ENCODE measurements around the gene POMT1. TPM values are rescaled to one million over a fixed set of nuclear protein-coding genes. Genes with fewer than 3 reads are reported as not detected.
A peak's percentile ranks its signal among the peaks of the same experiment; 100 is the strongest.

The POMT1 gene
- total RNA-seq, 1 donor from 2014 or later: 34.8 TPM

- FAIRE-seq (no peak), DNase-seq (ENCODE audit: low read depth) (no peak)
- H3K79me2 ChIP-seq (ENCODE audit: insufficient read depth, low read length): no peaks in the 10 kb centered on the region
- no peak overlapping the region for H3K4me2 ChIP-seq (ENCODE audit: low read length)
- no peaks in the 10 kb centered on the region for H3K27me3 Mint-ChIP-seq (ENCODE audit: low read depth, unreplicated experiment)
- no peak overlapping the region for H3K4me3 ChIP-seq (ENCODE audit: insufficient read depth, low read depth, low read length)
- H3K27me3 ChIP-seq (ENCODE audit: insufficient read depth, low read length): no peaks in the 10 kb centered on the region
- no peak overlapping the region for H3K9ac ChIP-seq (ENCODE audit: low read length)
- H2AFZ ChIP-seq (ENCODE audit: low read depth, low read length): no peak overlapping the region
- H3K27ac Mint-ChIP-seq (ENCODE audit: unreplicated experiment): peak overlapping the region; percentile 90
- no peaks in the 10 kb centered on the region for H3K9me3 ChIP-seq (ENCODE audit: insufficient read depth, low read depth, low read length)
- peaks cover 13% of the 10 kb centered on the region for H3K4me1 Mint-ChIP-seq (ENCODE audit: low read depth, unreplicated experiment)
- H3K36me3 Mint-ChIP-seq (ENCODE audit: low read depth, unreplicated experiment): peaks cover 26% of the 10 kb centered on the region
- H3K27ac ChIP-seq (ENCODE audit: low read depth, low read length): no peak overlapping the region
- H3K36me3 ChIP-seq (ENCODE audit: insufficient read depth, low read length): peaks cover 20% of the 10 kb centered on the region
- peaks cover 2% of the 10 kb centered on the region for H3K4me1 ChIP-seq (ENCODE audit: insufficient read depth, low read length)
- no peak for TF ChIP-seq CTCF (IDR thresholded peaks at IDR 0.05; ENCODE audit: insufficient read depth, low read depth, low read length)
- TF ChIP-seq EZH2 (IDR thresholded peaks at IDR 0.05; ENCODE audit: insufficient read depth, low read length): no peak
- no peaks in the 10 kb centered on the region for H3K9me3 Mint-ChIP-seq (ENCODE audit: unreplicated experiment)
- peaks cover 7% of the 10 kb centered on the region for H4K20me1 ChIP-seq (ENCODE audit: insufficient read depth, low read length)
- no peak overlapping the region for H3K4me3 Mint-ChIP-seq (ENCODE audit: unreplicated experiment)
These were observed 21.0 kb downstream of the POMT1 start for GRCh38 chr9:131523451-131524435.

- peaks cover 14% of the 10 kb centered on the region for H3K4me1 Mint-ChIP-seq (ENCODE audit: low read depth, unreplicated experiment)
- Histone ChIP-seq H3K9me3 (ENCODE audit: insufficient read depth, low read depth, low read length) (no peaks in the 10 kb centered on the region), H3K27me3 (ENCODE audit: insufficient read depth, low read length) (no peaks in the 10 kb centered on the region), H3K4me3 (ENCODE audit: insufficient read depth, low read depth, low read length) (no peak overlapping the region), H2AFZ (ENCODE audit: low read depth, low read length) (no peak overlapping the region), H3K9ac (ENCODE audit: low read length) (no peak overlapping the region), H4K20me1 (ENCODE audit: insufficient read depth, low read length) (peaks cover 7% of the 10 kb centered on the region), H3K79me2 (ENCODE audit: insufficient read depth, low read length) (peaks cover 4% of the 10 kb centered on the region), H3K4me2 (ENCODE audit: low read length) (no peak overlapping the region), H3K4me1 (ENCODE audit: insufficient read depth, low read length) (peaks cover 6% of the 10 kb centered on the region), H3K36me3 (ENCODE audit: insufficient read depth, low read length) (peaks cover 19% of the 10 kb centered on the region), H3K27ac (ENCODE audit: low read depth, low read length) (no peak overlapping the region)
- H3K36me3 Mint-ChIP-seq (ENCODE audit: low read depth, unreplicated experiment): peaks cover 18% of the 10 kb centered on the region
- DNase-seq (ENCODE audit: low read depth): no peak
- no peaks in the 10 kb centered on the region for H3K27me3 Mint-ChIP-seq (ENCODE audit: low read depth, unreplicated experiment)
- no peak for TF ChIP-seq EZH2 (IDR thresholded peaks at IDR 0.05; ENCODE audit: insufficient read depth, low read length)
- no peak for TF ChIP-seq CTCF (IDR thresholded peaks at IDR 0.05; ENCODE audit: insufficient read depth, low read depth, low read length)
- H3K4me3 Mint-ChIP-seq (ENCODE audit: unreplicated experiment): peak overlapping the region; percentile 50
- FAIRE-seq: no peak
- H3K9me3 Mint-ChIP-seq (ENCODE audit: unreplicated experiment): no peaks in the 10 kb centered on the region
- peak overlapping the region; percentile 30 for H3K27ac Mint-ChIP-seq (ENCODE audit: unreplicated experiment)
These were observed 22.1 kb downstream of the POMT1 start for GRCh38 chr9:131524665-131525315.
